Nucleus accumbens (tissue), 56 donors: ENCODE data around the gene IL16.
"Not testable (repeated sequence)": the region's sequence is repeated elsewhere in the genome, so short reads cannot be mapped to it uniquely, and the experiment has no call there.

Experiments
- DNase-seq, 56 donors: peaks; one replicate each; lab custom pipeline; 2025; lab: John Stamatoyannopoulos, UW

The IL16 gene

DNA sequence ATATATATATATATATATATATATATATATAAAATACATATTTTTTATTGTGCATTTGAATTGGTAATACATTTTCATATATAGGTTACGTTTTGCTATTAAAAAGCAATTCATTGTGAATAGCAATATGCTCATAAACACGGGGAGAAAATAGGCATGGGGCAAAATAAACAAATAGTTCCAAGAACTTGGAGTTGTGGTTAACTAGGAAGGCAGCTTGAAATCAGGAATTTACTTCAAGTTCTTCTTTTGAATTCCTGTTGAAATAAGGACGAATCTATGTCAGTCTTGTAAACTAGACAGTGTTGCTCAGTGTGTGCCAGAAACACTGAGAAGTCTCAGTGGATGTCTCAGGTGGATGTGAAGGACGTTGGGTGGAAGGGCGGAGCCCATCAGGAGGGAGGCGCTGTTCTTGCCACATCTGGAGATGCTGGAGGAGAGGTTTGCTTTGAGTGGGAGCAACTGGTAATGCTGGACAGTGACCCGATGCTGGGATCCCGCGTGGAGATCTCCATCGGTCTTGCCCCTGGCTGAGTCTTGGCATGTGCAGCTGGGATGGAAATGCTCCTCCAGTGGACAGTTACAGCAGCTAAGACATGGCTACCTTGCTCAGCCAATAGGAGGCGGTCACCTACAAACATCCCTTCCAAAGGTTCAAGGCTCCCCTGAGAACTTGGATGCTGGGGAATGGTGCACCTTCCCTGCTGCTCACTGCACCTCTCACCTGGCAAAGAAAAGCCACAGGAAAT is 2.5 kb downstream of the IL16 start:
- DNase-seq, result no peak

DNA sequence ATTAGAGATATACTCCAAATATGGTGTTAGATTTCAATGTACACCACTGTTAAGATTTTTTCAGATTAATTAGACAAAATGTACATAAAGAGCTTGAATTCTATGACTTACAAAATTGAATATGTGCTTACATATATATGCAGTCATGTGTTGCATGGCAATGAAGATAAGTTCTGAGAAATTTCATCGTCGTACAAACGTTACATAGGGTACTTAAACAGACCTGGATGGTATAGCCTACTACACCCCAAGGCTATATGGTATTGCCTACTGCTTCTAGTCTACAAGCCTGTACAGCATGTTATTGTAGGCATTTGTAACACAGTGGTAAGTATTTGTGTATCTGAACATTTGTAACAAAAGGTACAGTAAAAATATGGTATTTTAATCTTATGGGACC is 9.3 kb downstream of the IL16 start:
- DNase-seq, result no peak

DNA sequence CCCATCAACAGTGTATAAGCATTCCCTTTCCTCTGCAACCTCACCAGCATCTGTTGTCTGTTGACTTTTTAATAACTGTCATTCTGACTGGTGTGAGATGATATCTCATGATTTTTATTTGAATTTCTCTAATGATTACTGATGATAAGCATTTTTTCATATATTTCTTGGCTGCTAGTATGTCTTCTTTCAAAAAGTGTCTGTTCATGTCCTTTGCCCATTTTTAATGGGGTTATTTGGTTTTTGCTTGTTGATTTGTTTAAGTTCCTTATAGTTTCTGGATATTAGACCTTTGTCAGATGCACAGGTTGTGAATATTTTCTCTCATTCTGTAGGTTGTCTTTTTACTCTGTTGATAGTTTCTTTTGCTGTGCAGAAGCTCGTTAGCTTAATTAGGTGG is 11.3 kb downstream of the IL16 start:
- not testable (repeated sequence) for DNase-seq

DNA sequence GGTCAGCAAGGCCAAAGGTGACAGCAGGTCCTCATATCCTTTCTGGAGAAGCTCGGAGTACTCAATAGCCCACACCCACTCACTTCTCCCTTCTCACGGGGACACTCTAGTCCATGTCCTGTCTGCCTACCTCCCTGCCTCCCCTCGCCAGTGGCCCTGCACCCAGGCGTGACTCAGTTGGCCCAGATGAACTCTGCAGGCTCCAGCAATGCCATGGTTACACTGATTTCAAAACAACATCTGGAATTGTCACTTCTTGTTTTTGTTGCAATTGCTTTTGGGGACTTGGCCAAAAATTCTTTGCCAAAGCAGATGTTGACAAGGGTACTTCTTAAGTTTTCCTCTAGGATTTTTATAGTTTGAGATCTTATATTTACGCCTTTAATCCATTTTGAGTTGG is 13.0 kb downstream of the IL16 start:
- no peak for DNase-seq

DNA sequence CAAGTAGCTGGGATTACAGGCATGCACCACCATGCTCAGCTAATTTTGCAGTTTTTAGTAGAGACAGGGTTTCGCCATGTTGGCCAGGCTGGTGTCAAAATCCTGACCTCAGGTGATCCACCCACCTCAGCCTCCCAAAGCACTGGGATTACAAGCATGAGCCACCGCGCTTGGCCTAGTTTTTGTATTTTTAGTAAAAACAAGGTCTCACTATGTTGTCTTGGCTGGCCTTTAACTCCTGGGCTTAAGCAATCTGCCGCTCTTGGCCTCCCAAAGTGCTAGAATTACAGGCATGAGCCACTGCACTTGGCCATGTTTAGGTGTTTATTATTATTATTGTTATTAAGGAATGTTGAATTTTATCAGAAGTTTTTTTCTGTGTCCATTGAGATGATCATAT is 14.7 kb downstream of the IL16 start:
- no peak for DNase-seq

DNA sequence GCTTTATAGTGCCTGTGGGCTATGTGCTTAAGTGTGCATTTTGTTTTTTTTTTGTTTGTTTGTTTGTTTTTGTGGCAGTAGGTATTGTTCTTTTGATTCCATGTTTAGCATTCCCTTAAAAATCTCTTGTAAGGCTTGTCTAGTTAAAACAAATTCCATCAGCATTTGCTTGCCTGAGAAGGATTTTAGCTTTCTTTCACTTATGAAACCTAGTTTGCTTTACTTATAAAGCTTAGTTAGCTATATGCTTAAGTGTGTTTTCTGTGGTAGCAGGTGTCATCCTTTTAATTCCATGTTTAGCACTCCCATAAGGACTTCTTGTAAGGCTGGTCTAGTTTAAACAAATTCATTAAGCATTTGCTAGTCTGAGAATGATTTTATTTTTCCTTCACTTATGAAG is 17.3 kb downstream of the IL16 start:
- no peak for DNase-seq

DNA sequence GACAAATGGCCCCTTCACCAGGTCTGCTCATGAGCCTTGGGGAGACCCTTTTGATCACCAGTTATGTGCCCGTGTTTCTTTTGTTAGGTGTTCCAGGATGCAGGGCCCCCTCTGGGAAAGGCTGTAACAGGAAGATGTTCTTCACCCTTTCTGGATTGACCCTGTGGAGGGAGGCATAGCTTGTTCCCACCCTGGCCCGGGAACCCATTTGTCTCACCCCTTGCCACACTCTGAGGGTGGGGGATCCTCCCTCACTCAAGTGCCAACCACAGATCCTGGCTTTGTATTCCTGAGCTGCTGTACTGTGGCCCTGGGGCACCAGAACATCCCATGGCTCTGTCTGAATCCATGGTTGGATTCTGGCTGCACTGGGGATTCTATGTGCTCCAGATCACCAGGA is 18.9 kb downstream of the IL16 start:
- no peak for DNase-seq

DNA sequence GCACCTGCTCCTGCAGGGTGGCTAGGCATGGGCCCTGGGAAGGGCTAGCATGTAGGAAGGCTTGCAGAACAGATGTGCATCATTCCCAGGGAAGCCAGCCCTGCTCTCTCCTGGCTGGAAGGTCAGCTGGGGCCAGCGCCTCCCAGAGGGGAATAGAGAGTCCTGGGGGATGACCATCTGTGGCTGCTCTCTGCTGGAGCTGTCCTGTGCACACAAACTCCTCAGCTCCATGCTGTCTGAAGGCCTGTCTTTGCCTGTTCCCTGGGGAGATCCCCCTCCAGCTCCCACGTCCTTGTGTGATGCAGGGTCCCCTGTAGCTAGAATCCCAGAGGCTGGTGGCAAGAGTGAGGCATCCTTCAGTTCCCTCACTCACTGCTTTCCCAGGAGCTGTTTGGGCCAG is 19.3 kb downstream of the IL16 start:
- no peak for DNase-seq

DNA sequence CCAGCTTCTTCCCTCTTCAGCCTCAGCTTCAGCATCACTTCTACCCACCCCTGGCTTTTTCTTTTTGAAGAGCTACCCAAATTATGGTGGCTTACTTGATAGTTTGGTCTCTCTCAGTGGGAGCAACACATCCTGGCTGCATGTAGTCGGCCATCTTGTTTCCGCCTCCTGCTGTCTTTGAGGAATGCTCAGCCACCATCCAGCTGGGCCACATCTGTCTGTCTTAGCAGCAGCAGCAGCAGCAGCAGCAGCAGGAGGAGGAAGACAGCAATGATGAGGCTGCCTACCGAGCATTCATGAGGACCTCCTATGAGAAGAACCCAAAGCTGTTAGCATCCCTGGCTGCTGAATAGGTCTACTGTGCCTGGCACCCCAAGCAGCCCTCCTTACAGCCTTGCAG is 19.7 kb downstream of the IL16 start:
- no peak for DNase-seq

DNA sequence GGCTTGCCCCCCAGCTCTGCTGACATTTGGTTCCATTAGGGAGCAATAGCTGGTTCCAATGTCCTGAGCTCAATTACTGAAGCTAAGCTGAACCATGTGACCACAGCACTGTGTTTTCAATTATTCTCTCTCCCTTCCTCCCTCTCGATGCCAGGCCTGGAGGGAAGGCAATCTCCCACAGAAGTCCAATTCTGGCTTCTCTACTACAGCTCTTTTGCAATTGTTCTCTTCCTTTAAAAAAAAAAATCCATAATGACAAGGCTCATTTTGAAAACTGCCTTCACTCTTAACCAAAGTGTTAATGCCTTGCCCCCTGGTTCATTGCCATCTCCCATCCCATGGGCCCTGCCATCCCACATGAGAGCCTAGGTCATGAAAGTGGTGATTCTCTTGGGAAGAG is 24.8 kb downstream of the IL16 start:
- DNase-seq, result no peak

DNA sequence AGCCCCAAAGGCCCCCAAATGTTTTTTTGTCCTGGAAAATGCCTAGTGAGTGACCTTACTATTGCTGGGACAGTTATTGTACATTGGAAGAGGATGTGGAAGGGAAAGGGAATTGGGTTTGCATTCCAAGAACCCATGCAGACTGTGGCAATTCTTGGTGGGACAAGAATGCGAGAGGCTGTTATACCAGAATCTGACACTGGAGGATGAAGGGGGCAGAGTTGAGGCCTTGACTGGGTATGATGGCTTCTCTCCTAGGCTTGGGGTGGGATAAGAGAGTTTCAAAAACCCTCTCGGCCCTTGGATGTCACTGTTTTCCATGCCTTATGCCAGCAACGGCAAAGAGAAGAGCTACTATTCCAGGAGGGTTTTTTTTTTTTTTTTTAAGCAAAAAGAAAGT is 25.3 kb downstream of the IL16 start:
- no peak for DNase-seq

DNA sequence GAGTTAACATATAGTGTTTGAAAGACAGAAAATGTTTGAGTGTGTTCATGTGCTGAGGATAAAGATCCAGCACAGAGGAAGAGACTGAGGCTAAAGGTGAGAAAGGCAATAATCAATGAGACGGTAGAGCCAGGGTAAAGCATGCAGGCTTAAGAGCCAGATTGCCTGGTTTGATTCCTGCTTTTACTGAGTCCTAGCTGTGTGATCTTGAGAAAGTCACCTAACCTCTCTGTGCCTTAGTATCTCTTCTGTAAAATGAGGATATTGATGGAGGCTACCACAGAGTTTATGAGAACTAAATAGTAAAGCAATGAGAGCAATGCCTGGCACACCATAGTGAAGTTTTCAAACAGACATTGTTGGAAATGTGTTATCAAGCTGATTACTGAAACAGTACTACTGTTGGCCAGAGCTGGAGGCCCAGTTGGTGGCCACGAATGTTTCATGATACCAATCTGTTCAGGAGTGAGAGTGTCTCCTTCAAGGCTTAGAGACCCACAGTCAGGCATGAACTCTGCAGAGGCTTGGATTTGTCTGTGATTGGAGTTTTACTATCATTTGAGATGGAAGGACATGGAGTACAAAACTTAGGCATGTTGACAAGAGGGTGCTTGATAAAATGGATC is 26.8 kb downstream of the IL16 start:
- DNase-seq, result no peak

DNA sequence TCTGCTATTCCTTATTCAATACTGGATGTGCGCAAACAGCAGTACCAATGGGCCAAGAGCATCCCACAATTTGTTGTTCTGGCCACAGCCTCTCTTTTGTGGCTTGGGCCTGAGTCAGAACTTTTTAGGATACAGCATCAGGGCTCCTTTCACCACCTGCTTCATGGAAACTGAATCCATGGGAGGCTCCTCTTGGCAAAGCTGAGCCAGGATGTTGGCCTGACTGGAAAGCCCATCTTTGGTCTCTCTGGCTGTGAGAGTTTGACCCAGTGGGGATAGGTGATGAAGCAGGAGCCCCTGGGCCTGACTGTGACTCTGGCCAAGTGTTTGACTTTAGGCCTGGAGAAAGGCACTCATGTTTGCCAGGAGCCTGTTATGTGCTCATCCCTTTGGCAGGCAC is 27.6 kb downstream of the IL16 start:
- no peak for DNase-seq

DNA sequence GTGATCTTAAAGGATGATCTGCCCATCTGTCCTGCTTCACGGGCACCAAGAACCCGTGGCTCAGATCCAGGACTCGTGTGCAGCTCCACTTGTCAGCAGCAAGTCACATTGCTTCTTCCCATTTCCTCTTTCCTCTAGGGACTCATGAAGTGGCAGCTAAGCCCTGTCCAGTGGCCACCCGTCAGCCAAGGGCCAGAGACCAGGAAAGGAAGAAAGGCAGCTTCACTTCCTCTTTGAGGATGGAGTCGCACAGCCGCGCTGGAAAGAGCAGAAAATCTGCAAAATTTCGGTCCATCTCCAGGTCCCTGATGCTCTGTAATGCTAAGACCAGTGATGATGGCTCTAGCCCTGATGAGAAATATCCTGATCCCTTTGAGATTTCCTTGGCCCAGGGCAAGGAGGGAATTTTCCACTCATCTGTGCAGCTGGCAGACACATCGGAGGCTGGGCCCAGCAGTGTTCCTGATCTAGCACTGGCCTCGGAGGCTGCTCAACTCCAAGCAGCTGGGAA is 28.5 kb downstream of the IL16 start:
- peak in 9 of 56 donors; percentile 2 to 30 (median 8) for DNase-seq

DNA sequence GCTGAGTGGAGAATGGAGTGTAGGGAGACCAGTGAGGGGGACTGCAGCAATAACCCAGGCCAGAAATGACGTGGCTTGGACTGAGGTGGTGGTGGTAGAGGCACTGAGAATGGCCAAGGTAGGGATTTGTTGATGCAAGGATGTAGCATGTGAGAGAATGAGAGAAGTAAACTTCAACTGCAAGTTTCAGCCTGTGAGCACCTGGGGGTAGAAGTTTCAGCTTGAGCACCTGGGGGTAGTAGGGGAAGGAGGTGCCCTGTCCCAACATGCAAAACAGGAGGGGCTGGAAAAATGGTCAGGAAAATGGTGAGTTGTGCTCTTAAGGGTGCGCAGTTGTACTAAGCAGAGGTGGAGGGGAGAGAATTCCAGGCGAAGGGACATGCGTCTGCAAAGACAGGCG is 31.0 kb downstream of the IL16 start:
- no peak for DNase-seq

DNA sequence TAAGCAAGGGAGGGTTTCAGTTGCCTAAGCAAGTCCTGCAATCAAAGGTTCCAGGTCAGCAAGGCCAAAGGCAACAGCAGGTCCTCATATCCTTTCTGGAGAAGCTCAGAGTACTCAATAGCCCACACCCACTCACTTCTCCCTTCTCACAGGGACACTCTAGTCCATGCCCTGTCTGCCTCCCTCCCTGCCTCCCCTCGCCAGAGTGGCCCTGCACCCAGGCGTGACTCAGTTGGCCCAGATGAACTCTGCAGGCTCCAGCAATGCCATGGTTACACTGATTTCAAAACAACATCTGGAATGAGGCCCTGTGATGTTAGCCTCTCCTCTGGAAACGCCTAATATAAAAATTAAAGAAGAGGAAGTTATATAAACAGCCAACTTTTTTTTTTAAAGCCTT is 32.9 kb downstream of the IL16 start:
- DNase-seq, result no peak

DNA sequence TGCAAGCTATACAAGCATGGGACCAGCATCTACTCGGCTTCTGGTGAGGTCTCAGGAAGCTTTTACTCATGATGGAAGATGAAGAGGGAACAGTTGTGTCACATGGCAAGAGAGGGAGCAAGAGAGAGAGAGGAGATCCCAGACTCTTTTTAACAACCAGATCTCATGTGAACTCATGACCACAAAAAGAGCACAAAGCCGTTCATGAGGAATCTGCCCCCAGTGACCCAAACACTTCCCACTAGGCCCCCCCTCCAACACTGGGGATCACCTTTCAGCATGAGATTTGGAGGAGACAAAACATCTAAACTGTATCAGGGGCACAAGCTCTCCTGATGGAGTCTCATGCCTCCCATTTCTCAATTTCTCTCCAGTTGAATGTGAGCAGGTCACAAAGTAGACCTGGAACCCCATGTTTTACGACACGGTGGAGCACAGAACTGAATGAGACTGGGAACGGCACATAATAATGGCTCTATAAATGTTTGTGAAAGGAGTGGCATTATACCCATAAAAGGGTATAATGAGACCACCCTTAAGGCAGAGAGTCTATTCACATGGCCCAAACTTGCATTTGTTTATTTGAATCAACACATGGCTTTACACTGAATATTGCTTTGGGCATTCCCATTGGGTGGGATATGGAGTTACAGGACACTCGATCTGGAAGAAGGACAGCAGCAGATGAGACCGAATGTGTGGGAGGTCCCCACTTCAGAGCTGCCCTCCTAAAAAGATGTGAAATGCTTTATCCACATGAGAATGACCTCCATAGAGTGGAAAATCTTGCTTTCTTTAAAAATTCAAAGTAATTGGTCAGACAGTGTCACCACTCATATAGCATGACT is 38.8 kb downstream of the IL16 start:
- no peak for DNase-seq

DNA sequence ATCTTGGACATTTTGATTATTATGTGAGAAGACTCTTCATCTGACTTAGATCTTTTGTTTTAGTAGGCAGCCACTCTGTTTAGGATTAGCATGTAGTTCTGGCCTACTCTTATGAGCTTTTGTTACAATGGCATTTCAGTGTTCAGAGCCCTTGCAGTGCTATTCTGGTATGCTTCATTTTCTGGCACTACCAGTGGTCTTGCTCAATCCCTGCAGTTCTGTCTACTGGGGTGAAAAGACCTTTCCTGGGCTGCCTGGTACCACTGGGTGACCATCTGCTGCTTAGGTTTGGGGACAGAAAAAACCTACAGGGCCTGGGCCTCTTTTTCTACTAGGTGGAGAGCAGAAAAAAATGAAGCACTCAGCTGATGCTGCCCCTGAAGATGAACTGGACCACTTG is 42.5 kb downstream of the IL16 start:
- no peak for DNase-seq

DNA sequence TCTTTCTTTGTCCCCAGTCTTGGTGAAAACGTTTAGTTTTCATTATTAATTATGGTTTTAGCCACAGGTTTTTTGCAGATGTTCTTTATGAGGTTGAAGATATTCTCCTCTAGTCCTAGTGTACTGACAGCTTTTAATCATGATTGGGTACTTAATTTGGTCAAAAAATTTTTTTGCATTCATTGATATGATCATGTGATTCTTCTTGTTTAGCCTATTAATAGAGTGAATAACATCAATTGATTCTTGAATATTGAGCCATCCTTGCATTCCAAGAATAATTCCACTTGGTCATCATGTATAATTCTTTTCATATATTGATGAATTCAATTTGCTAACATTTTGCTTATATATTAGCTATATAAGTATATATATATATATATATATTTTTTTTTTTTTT is 46.1 kb downstream of the IL16 start:
- no peak for DNase-seq

DNA sequence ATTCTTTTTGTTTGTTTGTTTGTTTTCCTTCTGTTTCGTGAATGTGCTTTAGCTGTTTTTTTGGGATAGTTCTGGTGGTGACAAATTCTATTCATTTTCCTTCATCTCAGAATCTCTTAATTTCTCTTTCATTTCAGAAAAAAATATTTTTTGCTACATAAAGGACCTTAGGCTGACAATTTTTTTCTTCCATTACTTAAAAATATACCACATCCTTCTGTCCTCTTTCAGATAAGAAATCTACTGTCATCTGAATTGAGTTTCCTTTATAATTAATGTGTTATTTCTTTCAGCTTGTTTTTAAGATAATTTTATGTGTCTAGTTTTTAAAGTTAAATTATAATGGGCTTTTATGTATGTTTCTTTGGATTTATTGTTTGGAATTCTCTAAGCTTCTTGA is 47.6 kb downstream of the IL16 start:
- no peak for DNase-seq

DNA sequence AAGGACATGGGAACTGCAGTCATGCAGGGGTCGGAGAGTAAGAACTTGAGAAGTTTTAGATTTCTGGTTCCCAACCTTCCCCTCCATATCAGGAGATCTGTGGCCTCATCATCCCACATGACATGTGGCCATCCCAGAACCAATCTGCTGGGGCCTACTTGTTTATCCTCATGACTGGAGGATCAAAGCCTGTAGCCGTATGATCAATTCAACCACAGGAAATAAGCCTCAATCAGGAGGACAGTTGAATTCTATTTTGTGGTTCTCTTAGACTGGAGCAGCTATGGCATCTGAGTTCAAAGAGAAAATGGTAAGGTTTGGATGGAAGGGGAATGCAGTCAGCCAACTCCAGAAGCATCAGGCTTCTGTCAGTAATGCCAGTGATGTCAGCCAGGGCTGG is 57.2 kb downstream of the IL16 start:
- DNase-seq, result no peak
